K562 (cell line): Measurements from ENCODE around the gene RNASEH2A. TPM values are rescaled to one million over a fixed set of nuclear protein-coding genes. Genes with fewer than 3 reads are reported as not detected.

Experiments used
- ARID1B ChIP-seq: fragments of 450-650 bp; IDR thresholded peaks from 2 replicates; pipeline ENCODE4 v1.6.1; 2016; ENCODE audit warnings: antibody characterized with exemption, mild to moderate bottlenecking, inconsistent platforms
- HDAC2 ChIP-seq: fragments of 450-650 bp; IDR thresholded peaks from 2 replicates; pipeline ENCODE4 v1.6.1; 2016; ENCODE audit warnings: mild to moderate bottlenecking
- KDM2B ChIP-seq: fragments of 250-450 bp; sonication (Bioruptor Pico); IDR thresholded peaks from 2 replicates; pipeline ENCODE4 v1.8.0; 2021; ENCODE audit warnings: mild to moderate bottlenecking, moderate library complexity
- NELFE ChIP-seq: IDR thresholded peaks from 2 replicates; pipeline ENCODE4 v1.6.1; 2011; ENCODE audit warnings: mild to moderate bottlenecking; ENCODE audit not compliant: insufficient read depth, insufficient read length
- PCBP1 ChIP-seq: fragments of 200-400 bp; formaldehyde crosslinking; IDR thresholded peaks from 2 replicates; pipeline ENCODE4 v1.6.1; 2018; ENCODE audit warnings: mild to moderate bottlenecking, low read depth, low read length; ENCODE audit not compliant: poor library complexity, severe bottlenecking
- PTBP1 ChIP-seq: fragments of 200-400 bp; formaldehyde crosslinking; IDR thresholded peaks from 2 replicates; pipeline ENCODE4 v1.6.1; 2017; ENCODE audit warnings: low read depth, low read length
- SRSF1 ChIP-seq: fragments of 200-400 bp; formaldehyde crosslinking; IDR thresholded peaks from 2 replicates; pipeline ENCODE4 v1.6.1; 2017; ENCODE audit warnings: mild to moderate bottlenecking, low read depth, low read length, moderate library complexity
- ZNF143 ChIP-seq: sonication (generic); formaldehyde crosslinking; IDR thresholded peaks from 2 replicates; pipeline ENCODE4 v1.9.0; 2022; ENCODE audit warnings: mild to moderate bottlenecking, missing genetic modification reagents
- ZNF589 ChIP-seq: fragments of 200-800 bp; sonication (Bioruptor generic); IDR thresholded peaks from 2 replicates; pipeline ENCODE4 v1.6.1; 2016; ENCODE audit warnings: low read depth, missing genetic modification characterization, missing compliant biosample characterization
- ZNF76 ChIP-seq: fragments of 250-450 bp; sonication (Bioruptor Pico); IDR thresholded peaks from 2 replicates; pipeline ENCODE4 v1.4.0; 2020; ENCODE audit warnings: mild to moderate bottlenecking, moderate library complexity, borderline replicate concordance
- polyA plus RNA-seq, 8 experiments: library from polyadenylated mRNA; depleted of rRNA in 4 of 8; stranded (reverse) in 5 of 8; unstranded in 3 of 8; fragments of >200 nt; fragmentation: Nextera tagmentation in 2 of 8; fragmentation: Illumina TruSeq in 1 of 8; extraction: Ambion mirVana in 2 of 8; extraction: Trizol in 1 of 8; gene quantifications; 2 replicates each; pipeline versions ENCODE4 v1.2.1 to v1.2.3, GENCODE V29; 2011 to 2014; ENCODE audit warnings: inconsistent platforms in 1 of 8, missing spikeins in 1 of 8
- total RNA-seq, 7 experiments: library from RNA; depleted of rRNA in 6 of 7; stranded (reverse); fragments of >200 nt in 6 of 7; fragmentation: Illumina TruSeq in 2 of 7; extraction: Trizol in 2 of 7; gene quantifications; 2 replicates each; pipeline versions ENCODE4 v1.2.1 to v1.2.3, GENCODE V29; 2011 to 2021; ENCODE audit warnings: low replicate concordance in 1 of 7
- TF ChIP-seq, protein P1 (sequence below): fragments of 250-450 bp; sonication (Bioruptor Pico); IDR thresholded peaks from 2 replicates; pipeline ENCODE4 v1.4.0; 2020; ENCODE audit warnings: mild to moderate bottlenecking
- TF ChIP-seq, protein P2 (sequence below): sonication (generic); formaldehyde crosslinking; IDR thresholded peaks from 2 replicates; pipeline ENCODE4 v1.8.1; 2023; ENCODE audit warnings: mild to moderate bottlenecking, missing genetic modification reagents, moderate library complexity
- TF ChIP-seq, protein P3 (sequence below): fragments of 450-650 bp; formaldehyde crosslinking; IDR thresholded peaks from 2 replicates; pipeline ENCODE4 v1.4.0; 2020; ENCODE audit warnings: mild to moderate bottlenecking, moderate library complexity
- TF ChIP-seq, protein P4 (sequence below), 2 experiments: fragments of 200-800 bp in 1 of 2; sonication (Bioruptor generic) in 1 of 2; sonication (generic) in 1 of 2; formaldehyde crosslinking in 1 of 2; IDR thresholded peaks in 1 of 2; conservative IDR thresholded peaks in 1 of 2; 2 replicates each; pipeline versions ENCODE4 v1.5.0 to v1.6.1; 2016 to 2020; ENCODE audit warnings: missing compliant biosample characterization in 1 of 2, missing genetic modification characterization in 1 of 2, missing genetic modification reagents in 1 of 2
- TF ChIP-seq, protein P5 (sequence below): fragments of 450-650 bp; IDR thresholded peaks from 2 replicates; pipeline ENCODE4 v1.6.1; 2017; ENCODE audit warnings: antibody characterized with exemption, mild to moderate bottlenecking

The RNASEH2A gene
- total and polyA plus RNA-seq, 9 of the 15 experiments (the other 6 are each of a cell fraction or from before 2014, with no cell fraction given), result 22.3 to 78.0 (median 61.7) TPM

DNA sequence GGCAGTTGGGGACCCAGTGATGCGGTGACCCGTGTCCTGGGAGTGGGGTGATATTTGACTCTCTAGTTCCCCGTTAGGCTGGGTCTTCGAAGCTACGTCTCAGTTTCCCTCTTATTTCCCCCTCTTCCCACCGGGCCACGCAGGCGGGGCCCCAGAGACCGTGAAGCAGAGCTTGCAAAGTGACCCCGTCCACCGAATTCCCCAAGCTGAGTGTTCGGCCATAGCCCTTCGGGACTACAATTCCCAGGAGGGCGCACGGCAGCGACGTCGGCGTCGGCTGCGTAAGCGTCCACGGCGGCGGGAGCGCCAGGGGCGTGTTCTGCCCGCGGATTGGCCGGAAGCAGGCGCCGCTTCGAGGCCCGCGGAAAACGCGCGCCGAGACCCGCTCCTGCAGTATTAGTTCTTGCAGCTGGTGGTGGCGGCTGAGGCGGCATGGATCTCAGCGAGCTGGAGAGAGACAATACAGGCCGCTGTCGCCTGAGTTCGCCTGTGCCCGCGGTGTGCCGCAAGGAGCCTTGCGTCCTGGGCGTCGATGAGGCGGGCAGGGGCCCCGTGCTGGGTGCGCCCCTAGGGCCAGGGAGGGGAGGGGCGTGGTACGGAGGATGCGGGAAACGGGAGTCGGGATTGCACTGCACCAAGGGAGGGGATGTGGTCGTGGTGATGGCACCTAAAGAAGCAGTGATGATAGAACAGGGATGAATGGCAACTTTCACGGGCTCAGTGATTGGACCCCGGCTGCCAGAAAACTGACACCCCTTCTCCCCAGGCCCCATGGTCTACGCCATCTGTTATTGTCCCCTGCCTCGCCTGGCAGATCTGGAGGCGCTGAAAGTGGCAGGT is at the start of gene RNASEH2A (continued):
- TF ChIP-seq, protein P1, sequence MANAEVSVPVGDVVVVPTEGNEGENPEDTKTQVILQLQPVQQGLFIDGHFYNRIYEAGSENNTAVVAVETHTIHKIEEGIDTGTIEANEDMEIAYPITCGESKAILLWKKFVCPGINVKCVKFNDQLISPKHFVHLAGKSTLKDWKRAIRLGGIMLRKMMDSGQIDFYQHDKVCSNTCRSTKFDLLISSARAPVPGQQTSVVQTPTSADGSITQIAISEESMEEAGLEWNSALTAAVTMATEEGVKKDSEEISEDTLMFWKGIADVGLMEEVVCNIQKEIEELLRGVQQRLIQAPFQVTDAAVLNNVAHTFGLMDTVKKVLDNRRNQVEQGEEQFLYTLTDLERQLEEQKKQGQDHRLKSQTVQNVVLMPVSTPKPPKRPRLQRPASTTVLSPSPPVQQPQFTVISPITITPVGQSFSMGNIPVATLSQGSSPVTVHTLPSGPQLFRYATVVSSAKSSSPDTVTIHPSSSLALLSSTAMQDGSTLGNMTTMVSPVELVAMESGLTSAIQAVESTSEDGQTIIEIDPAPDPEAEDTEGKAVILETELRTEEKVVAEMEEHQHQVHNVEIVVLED (CRISPR knock-in tag), result peak; percentile 100
- peak; percentile 12; the same call in 1 of the 2 replicates for TF ChIP-seq ZNF589
- TF ChIP-seq, protein P2, sequence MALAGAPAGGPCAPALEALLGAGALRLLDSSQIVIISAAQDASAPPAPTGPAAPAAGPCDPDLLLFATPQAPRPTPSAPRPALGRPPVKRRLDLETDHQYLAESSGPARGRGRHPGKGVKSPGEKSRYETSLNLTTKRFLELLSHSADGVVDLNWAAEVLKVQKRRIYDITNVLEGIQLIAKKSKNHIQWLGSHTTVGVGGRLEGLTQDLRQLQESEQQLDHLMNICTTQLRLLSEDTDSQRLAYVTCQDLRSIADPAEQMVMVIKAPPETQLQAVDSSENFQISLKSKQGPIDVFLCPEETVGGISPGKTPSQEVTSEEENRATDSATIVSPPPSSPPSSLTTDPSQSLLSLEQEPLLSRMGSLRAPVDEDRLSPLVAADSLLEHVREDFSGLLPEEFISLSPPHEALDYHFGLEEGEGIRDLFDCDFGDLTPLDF (CRISPR knock-in tag), result peak; percentile 93
- TF ChIP-seq, protein P3, sequence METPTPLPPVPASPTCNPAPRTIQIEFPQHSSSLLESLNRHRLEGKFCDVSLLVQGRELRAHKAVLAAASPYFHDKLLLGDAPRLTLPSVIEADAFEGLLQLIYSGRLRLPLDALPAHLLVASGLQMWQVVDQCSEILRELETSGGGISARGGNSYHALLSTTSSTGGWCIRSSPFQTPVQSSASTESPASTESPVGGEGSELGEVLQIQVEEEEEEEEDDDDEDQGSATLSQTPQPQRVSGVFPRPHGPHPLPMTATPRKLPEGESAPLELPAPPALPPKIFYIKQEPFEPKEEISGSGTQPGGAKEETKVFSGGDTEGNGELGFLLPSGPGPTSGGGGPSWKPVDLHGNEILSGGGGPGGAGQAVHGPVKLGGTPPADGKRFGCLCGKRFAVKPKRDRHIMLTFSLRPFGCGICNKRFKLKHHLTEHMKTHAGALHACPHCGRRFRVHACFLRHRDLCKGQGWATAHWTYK (CRISPR knock-in tag), result 0 out of 2 replicates have a peak, but pooled peaks have one; percentile 26
- TF ChIP-seq PTBP1, result no peak
- TF ChIP-seq SRSF1, result no peak
- no peak for TF ChIP-seq PCBP1
- no peak for TF ChIP-seq NELFE
- peak; percentile 98 for TF ChIP-seq ZNF143 (CRISPR knock-in tag)
- 0 out of 2 replicates have a peak, but pooled peaks have one; percentile 53 for TF ChIP-seq KDM2B (CRISPR knock-in tag)
- TF ChIP-seq, protein P4, sequence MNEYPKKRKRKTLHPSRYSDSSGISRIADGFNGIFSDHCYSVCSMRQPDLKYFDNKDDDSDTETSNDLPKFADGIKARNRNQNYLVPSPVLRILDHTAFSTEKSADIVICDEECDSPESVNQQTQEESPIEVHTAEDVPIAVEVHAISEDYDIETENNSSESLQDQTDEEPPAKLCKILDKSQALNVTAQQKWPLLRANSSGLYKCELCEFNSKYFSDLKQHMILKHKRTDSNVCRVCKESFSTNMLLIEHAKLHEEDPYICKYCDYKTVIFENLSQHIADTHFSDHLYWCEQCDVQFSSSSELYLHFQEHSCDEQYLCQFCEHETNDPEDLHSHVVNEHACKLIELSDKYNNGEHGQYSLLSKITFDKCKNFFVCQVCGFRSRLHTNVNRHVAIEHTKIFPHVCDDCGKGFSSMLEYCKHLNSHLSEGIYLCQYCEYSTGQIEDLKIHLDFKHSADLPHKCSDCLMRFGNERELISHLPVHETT (CRISPR knock-in tag; conservative IDR thresholded peaks at IDR 0.05 in 1 of 2, IDR thresholded peaks at IDR 0.05 in 1 of 2), result peak in 1 of 2 experiments; percentile 31; a peak in 1 of 4 replicates
- TF ChIP-seq HDAC2, result peak; percentile 41; the same call in 1 of the 2 replicates
- no peak for TF ChIP-seq ZNF76
- TF ChIP-seq, protein P5, sequence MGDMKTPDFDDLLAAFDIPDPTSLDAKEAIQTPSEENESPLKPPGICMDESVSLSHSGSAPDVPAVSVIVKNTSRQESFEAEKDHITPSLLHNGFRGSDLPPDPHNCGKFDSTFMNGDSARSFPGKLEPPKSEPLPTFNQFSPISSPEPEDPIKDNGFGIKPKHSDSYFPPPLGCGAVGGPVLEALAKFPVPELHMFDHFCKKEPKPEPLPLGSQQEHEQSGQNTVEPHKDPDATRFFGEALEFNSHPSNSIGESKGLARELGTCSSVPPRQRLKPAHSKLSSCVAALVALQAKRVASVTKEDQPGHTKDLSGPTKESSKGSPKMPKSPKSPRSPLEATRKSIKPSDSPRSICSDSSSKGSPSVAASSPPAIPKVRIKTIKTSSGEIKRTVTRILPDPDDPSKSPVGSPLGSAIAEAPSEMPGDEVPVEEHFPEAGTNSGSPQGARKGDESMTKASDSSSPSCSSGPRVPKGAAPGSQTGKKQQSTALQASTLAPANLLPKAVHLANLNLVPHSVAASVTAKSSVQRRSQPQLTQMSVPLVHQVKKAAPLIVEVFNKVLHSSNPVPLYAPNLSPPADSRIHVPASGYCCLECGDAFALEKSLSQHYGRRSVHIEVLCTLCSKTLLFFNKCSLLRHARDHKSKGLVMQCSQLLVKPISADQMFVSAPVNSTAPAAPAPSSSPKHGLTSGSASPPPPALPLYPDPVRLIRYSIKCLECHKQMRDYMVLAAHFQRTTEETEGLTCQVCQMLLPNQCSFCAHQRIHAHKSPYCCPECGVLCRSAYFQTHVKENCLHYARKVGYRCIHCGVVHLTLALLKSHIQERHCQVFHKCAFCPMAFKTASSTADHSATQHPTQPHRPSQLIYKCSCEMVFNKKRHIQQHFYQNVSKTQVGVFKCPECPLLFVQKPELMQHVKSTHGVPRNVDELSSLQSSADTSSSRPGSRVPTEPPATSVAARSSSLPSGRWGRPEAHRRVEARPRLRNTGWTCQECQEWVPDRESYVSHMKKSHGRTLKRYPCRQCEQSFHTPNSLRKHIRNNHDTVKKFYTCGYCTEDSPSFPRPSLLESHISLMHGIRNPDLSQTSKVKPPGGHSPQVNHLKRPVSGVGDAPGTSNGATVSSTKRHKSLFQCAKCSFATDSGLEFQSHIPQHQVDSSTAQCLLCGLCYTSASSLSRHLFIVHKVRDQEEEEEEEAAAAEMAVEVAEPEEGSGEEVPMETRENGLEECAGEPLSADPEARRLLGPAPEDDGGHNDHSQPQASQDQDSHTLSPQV, result peak; percentile 61
- TF ChIP-seq ARID1B, result no peak
